Forelimb muscle (tissue), 1 donor: ENCODE results near the gene ZNF414. TPM values are rescaled to one million over a fixed set of nuclear protein-coding genes. Genes with fewer than 3 reads are reported as not detected.
"Not testable (repeated sequence)": the region's sequence is repeated elsewhere in the genome, so short reads cannot be mapped to it uniquely, and the experiment has no call there.

Source experiments
- DNase-seq: peaks from one replicate; pipeline ENCODE4 v3.0.0-alpha.2; 2013; ENCODE audit warnings: low read depth
- polyA plus RNA-seq: library from polyadenylated mRNA; unstranded; fragments of 120-200 nt; gene quantifications from one replicate; pipeline ENCODE4 v1.2.1, GENCODE V29; 2013; ENCODE audit not compliant: insufficient read length

ZNF414 gene
- polyA plus RNA-seq, 1 donor: 13.8 TPM

GRCh38 chr19:8518536-8518935 lies 4.6 kb upstream of the ZNF414 start:
- no peak for DNase-seq

- no peak for DNase-seq
These were observed 3.8 kb upstream of the ZNF414 start for GRCh38 chr19:8517551-8518442.

- no peak for DNase-seq
These were observed 1.4 kb upstream of the ZNF414 start for GRCh38 chr19:8515317-8515716.

GRCh38 chr19:8514505-8515009 lies 590 bp upstream of the ZNF414 start:
- not testable (repeated sequence) for DNase-seq

GRCh38 chr19:8513036-8513686 lies 806 bp downstream of the ZNF414 start:
- no peak for DNase-seq

- DNase-seq: no peak
These were observed 1.6 kb downstream of the ZNF414 start for GRCh38 chr19:8512115-8512967.

GRCh38 chr19:8511573-8512101 lies 2.3 kb downstream of the ZNF414 start:
- DNase-seq: no peak

GRCh38 chr19:8510589-8511115 lies 3.3 kb downstream of the ZNF414 start:
- DNase-seq: no peak

- DNase-seq: no peak
These were observed 7.5 kb downstream of the ZNF414 start for GRCh38 chr19:8506402-8506957.

- no peak for DNase-seq
These were observed 8.1 kb downstream of the ZNF414 start for GRCh38 chr19:8505680-8506401.

GRCh38 chr19:8504919-8505318 lies 9.0 kb downstream of the ZNF414 start:
- DNase-seq: no peak

GRCh38 chr19:8504171-8504570 lies 9.8 kb downstream of the ZNF414 start:
- no peak for DNase-seq

GRCh38 chr19:8503510-8503909 lies 10.5 kb downstream of the ZNF414 start:
- no peak for DNase-seq

- no peak for DNase-seq
These were observed 12.0 kb downstream of the ZNF414 start for GRCh38 chr19:8501981-8502380.

- DNase-seq: no peak
These were observed 12.5 kb downstream of the ZNF414 start for GRCh38 chr19:8501516-8501915.

GRCh38 chr19:8500158-8500557 lies 13.8 kb downstream of the ZNF414 start:
- DNase-seq: no peak

- DNase-seq: no peak
These were observed 14.7 kb downstream of the ZNF414 start for GRCh38 chr19:8499048-8499833.

- no peak for DNase-seq
These were observed 15.7 kb downstream of the ZNF414 start for GRCh38 chr19:8498295-8498694.

GRCh38 chr19:8494158-8494557 lies 19.8 kb downstream of the ZNF414 start:
- DNase-seq: no peak

GRCh38 chr19:8491574-8491973 lies 22.4 kb downstream of the ZNF414 start:
- no peak for DNase-seq
